Kidney (tissue), 14 donors: ENCODE data around the gene SRP9. TPM values are rescaled to one million over a fixed set of nuclear protein-coding genes. Genes with fewer than 3 reads are reported as not detected.

Experiments used
- DNase-seq, 5 donors: peaks; one replicate each; pipeline ENCODE4 v3.0.0-alpha.2; 2013 to 2020
- FAIRE-seq: peaks from 2 replicates; lab custom pipeline; 2012; peaks lifted over from hg19 to GRCh38; lab: Jason Lieb, UNC
- H3K27ac ChIP-seq, 2 donors: one replicate each; pipeline ENCODE4 v1.7.0; 2013; ENCODE audit warnings: low read depth in 2 of 2, low read length in 2 of 2, inconsistent platforms in 1 of 2
- H3K27me3 ChIP-seq: one replicate; pipeline ENCODE4 v1.7.1; 2013; ENCODE audit warnings: low read length, inconsistent platforms; ENCODE audit not compliant: control insufficient read depth, insufficient read depth
- H3K36me3 ChIP-seq, 3 donors: one replicate each; pipeline versions ENCODE4 v1.7.0 to v1.7.1; 2013; ENCODE audit warnings: low read length in 3 of 3, control low read depth in 1 of 3, inconsistent platforms in 1 of 3; ENCODE audit not compliant: insufficient read depth in 3 of 3, control insufficient read depth in 2 of 3
- H3K4me1 ChIP-seq, 3 donors: one replicate each; pipeline versions ENCODE4 v1.7.0 to v1.7.1; 2013; ENCODE audit warnings: low read length in 3 of 3, inconsistent platforms in 1 of 3, low read depth in 1 of 3; ENCODE audit not compliant: control insufficient read depth in 2 of 3, insufficient read depth in 2 of 3
- H3K4me3 ChIP-seq, 3 donors: one replicate each; pipeline versions ENCODE4 v1.7.0 to v1.8.1; 2013; ENCODE audit warnings: low read length in 3 of 3, control low read depth in 1 of 3, inconsistent platforms in 1 of 3
- H3K9ac ChIP-seq, 3 donors: one replicate each; pipeline versions ENCODE4 v1.7.0 to v1.7.1; 2013; ENCODE audit warnings: low read length in 3 of 3, control low read depth in 1 of 3, inconsistent platforms in 1 of 3
- H3K9me3 ChIP-seq, 3 donors: one replicate each; pipeline versions ENCODE4 v1.7.0 to v1.7.1; 2013; ENCODE audit warnings: low read length in 3 of 3, control low read depth in 1 of 3, inconsistent platforms in 1 of 3; ENCODE audit not compliant: control insufficient read depth in 2 of 3, insufficient read depth in 1 of 3
- intact Hi-C: fragments of 100-400 bp; cut with DNase I; formaldehyde crosslinking; loops from one replicate; pipeline ENCODE4 v1.11.1; 2022
- polyA plus RNA-seq: library from polyadenylated mRNA; stranded (reverse); fragments of 350-450 nt; fragmentation: Illumina TruSeq; extraction: RNeasy Lipid Tissue Mini Kit (QIAGEN cat#74804); gene quantifications from one replicate; pipeline ENCODE4 v1.2.3, GENCODE V29; 2014; ENCODE audit warnings: low read depth, low replicate concordance; ENCODE audit not compliant: insufficient read depth
- total RNA-seq: library from RNA; stranded (reverse); fragmentation: NEBNext Ultra II Directional; extraction: Animal tissue kit (Norgen Biotek cat#: 25700); gene quantifications from one replicate; pipeline ENCODE4 v1.2.1, GENCODE V29; 2021
- TF ChIP-seq, protein P1 (sequence below): IDR thresholded peaks from 3 replicates; pipeline ENCODE4 v1.5.1; 2012; ENCODE audit warnings: mild to moderate bottlenecking, moderate library complexity, borderline replicate concordance; ENCODE audit not compliant: insufficient read depth; ENCODE audit errors: extremely low read depth
- donor health status: control.
- donor health status: control.
- donor health status: control.
- donor health status: control.
- donor health status: control.
- donor health status: DM: yes; HTN: yes; CAD: no.
- donor health status: Normal renal cell carcinoma (clear cell type).

The SRP9 gene
- total and polyA plus RNA-seq, 2 donors from 2014 or later = 199 to 307 TPM

DNA sequence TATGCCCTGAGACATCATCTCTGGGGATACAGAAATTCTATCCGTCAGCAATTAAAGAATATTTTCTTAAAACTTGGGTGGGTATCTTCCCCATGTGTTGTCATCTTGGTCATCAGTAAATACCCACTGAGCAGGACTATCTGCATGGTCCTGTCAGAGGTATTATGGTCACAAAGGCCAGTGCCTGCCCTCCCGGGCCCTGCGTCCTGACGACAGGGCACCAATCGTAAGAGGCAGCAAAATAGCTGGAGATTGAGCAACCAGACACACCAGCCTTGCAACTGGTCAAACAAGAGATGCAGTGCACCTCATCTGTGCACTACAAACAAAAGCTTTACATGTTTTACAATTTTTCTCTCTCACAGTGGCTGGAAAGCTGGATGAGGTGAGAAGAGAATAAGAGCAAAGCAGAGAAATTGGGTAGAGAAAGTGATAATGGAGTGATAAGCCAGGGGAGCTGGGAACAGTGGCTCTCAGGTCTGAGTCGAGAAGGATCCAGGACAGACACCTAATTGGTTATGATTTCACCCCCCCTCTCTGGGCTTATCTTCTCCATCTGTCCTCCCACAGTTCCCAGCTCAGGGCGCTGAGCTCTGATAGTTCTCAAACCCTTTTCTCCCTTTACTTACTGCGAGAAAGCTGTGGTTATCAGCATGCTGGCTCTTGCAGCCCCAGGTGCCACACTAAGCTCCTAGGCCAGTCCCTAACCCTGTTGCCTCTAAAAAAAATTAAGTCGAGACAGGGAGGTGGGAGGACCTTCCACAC lies 8.8 kb upstream of the SRP9 start:
- H3K27me3 ChIP-seq = no peaks in the 10 kb centered on the region
- H3K36me3 ChIP-seq = no peaks in the 10 kb centered on the region
- TF ChIP-seq, protein P1, sequence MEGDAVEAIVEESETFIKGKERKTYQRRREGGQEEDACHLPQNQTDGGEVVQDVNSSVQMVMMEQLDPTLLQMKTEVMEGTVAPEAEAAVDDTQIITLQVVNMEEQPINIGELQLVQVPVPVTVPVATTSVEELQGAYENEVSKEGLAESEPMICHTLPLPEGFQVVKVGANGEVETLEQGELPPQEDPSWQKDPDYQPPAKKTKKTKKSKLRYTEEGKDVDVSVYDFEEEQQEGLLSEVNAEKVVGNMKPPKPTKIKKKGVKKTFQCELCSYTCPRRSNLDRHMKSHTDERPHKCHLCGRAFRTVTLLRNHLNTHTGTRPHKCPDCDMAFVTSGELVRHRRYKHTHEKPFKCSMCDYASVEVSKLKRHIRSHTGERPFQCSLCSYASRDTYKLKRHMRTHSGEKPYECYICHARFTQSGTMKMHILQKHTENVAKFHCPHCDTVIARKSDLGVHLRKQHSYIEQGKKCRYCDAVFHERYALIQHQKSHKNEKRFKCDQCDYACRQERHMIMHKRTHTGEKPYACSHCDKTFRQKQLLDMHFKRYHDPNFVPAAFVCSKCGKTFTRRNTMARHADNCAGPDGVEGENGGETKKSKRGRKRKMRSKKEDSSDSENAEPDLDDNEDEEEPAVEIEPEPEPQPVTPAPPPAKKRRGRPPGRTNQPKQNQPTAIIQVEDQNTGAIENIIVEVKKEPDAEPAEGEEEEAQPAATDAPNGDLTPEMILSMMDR = no peak
- FAIRE-seq (no peak), DNase-seq (no peak)
- no peak overlapping the region for H3K4me3 ChIP-seq
- intact Hi-C loops = no loop called here
- no peak overlapping the region for H3K27ac ChIP-seq
- H3K9me3 ChIP-seq = no peaks in the 10 kb centered on the region
- no peak overlapping the region for H3K9ac ChIP-seq
- peaks cover 0 to 27% (median 14%) of the 10 kb centered on the region in 3 donors for H3K4me1 ChIP-seq

DNA sequence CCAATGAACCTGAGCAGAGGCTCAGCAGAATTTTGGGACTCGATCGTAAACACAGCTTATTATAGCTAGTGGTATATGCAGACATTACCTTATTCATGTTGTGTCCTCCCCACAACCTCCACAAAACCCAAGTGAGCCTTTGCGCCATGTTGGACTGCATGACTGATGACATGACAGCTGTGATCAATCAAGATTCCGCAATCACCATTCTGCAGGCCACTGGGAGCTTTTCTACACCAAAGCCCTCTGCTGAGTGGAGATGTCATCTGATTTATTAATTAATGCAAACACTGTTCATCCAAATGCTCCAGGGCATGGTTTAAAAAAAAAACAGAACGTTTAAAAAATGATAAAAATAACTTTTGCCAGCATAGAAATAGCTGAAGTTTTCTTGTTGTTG lies 7.9 kb upstream of the SRP9 start:
- Histone ChIP-seq H3K4me1 (peaks cover 0 to 23% (median 14%) of the 10 kb centered on the region in 3 donors), H3K9me3 (no peaks in the 10 kb centered on the region), H3K36me3 (no peaks in the 10 kb centered on the region), H3K4me3 (no peak overlapping the region), H3K27me3 (no peaks in the 10 kb centered on the region), H3K9ac (no peak overlapping the region), H3K27ac (no peak overlapping the region)
- DNase-seq (no peak), FAIRE-seq (no peak)
- TF ChIP-seq, protein P1 = no peak
- intact Hi-C loops = loop anchor here (10.0 kb wide), 1 partner anchor 215 kb away; no protein-coding TSS in a partner anchor

DNA sequence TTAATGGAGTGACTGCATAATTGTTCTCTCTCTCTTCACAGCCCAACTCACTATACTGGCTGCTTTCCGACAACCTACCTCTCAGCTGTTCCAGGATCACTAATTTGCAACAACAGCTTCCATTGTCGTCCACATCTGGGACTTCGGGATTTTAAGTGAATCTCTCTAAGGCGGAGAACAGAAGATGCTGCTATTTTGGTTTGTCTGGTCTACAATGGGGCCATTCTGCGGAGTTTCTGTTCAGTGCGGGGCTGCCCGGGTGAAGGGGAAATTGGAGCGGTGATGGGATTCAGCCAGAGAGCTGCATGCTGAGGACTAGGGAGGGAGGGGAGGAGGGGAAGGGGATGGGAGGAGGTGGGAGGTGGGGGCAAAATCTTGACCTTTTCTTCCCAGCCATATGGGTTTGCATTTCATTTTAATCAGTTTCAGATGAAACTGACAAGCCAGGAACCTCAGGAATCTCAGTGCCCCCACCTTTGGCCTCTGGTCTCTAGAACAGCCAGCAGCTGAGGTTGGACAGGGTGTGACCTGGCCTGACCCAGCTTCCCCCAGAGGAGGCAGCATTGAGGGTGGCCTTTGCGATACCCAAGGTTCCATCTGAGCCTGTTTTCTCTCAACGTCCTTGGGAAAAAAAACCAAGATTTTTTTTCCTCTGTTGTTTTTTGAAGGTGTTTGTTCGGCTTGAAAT lies 6.9 kb upstream of the SRP9 start:
- Histone ChIP-seq H3K9ac (no peak overlapping the region), H3K27me3 (no peaks in the 10 kb centered on the region), H3K27ac (no peak overlapping the region), H3K9me3 (no peaks in the 10 kb centered on the region), H3K36me3 (no peaks in the 10 kb centered on the region), H3K4me1 (peaks cover 0 to 23% (median 14%) of the 10 kb centered on the region in 3 donors), H3K4me3 (no peak overlapping the region)
- no peak for FAIRE-seq
- TF ChIP-seq, protein P1 = no peak
- DNase-seq = peak in 1 of 5 donors; percentile 54
- intact Hi-C loops = loop anchor here (10.0 kb wide), 1 partner anchor 216 kb away; no protein-coding TSS in a partner anchor
